ENCODE measurements around the gene TCL1B.
"Not testable (repeated sequence)": the region's sequence is repeated elsewhere in the genome, so short reads cannot be mapped to it uniquely, and the experiment has no call there.

Gene TCL1B

DNA sequence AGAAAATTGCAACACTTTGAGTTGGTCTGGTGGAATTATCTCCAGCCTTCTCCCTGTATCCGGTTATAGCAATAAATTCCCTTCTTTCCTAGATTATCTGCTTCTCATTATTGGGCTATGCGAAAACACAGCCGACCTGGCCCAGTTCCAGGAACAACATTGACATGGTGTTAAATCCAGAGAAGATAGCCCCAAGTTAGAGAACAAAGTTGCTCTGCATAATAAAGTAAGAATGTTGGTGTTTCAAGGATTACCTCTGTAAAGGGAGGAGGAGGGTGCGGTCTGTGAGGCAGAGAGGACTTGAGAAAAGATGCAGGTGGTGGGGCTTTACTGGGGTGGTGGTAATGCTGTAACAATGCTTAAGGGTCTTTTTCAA, 15.6 kb downstream of the TCL1B start:
- H3K36me3 Mint-ChIP-seq, result no peaks in the 10 kb centered on the region
- CTCF ChIA-PET, result no interaction called here
- no peak overlapping the region for H3K4me3 Mint-ChIP-seq
- no peak for DNase-seq
- H3K9me3 Mint-ChIP-seq, result no peaks in the 10 kb centered on the region
- H3K4me1 Mint-ChIP-seq, result no peaks in the 10 kb centered on the region
- peaks cover 3% of the 10 kb centered on the region for H3K27me3 Mint-ChIP-seq
- no peak overlapping the region for H3K27ac Mint-ChIP-seq

GRCh38 chr14:95703341-95703740, 17.1 kb downstream of the TCL1B start:
- H3K9me3 Mint-ChIP-seq, result no peaks in the 10 kb centered on the region
- no peak for DNase-seq
- no peak overlapping the region for H3K27ac Mint-ChIP-seq
- no peaks in the 10 kb centered on the region for H3K36me3 Mint-ChIP-seq
- CTCF ChIA-PET, result no interaction called here
- H3K4me1 Mint-ChIP-seq, result no peaks in the 10 kb centered on the region
- H3K4me3 Mint-ChIP-seq, result no peak overlapping the region
- H3K27me3 Mint-ChIP-seq, result no peaks in the 10 kb centered on the region

DNA sequence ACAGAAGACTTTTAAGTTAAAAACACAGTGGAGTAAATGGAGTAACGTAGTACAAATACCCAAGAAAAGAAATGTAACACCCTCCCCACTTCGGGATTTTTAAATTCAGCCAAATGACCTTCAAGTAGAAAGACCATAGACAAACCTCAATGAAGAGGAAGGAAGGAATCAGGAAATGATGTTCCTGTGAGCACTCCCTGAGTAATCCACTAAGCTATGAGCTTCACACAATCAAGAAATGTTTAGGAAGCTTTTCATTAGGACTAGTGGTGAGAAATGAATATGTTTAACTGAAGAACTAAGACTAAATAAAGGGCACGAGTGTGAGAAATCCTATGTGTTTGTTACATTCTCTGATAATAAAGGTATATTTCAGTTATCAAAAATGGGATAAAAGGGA, 17.6 kb downstream of the TCL1B start:
- no peak for DNase-seq
- H3K27me3 Mint-ChIP-seq, result no peaks in the 10 kb centered on the region
- H3K4me1 Mint-ChIP-seq, result no peaks in the 10 kb centered on the region
- no peak overlapping the region for H3K27ac Mint-ChIP-seq
- H3K36me3 Mint-ChIP-seq, result no peaks in the 10 kb centered on the region
- no peak overlapping the region for H3K4me3 Mint-ChIP-seq
- no peaks in the 10 kb centered on the region for H3K9me3 Mint-ChIP-seq
- CTCF ChIA-PET, result no interaction called here

- CTCF ChIA-PET, result interaction anchor here (0.5 kb wide), 1 partner anchor 101 kb away, joined by 3 read pairs; no protein-coding TSS in a partner anchor
- H3K4me1 Mint-ChIP-seq, result no peaks in the 10 kb centered on the region
- no peak overlapping the region for H3K4me3 Mint-ChIP-seq
- H3K27ac Mint-ChIP-seq, result no peak overlapping the region
- H3K27me3 Mint-ChIP-seq, result peaks cover 11% of the 10 kb centered on the region
- no peaks in the 10 kb centered on the region for H3K36me3 Mint-ChIP-seq
- no peaks in the 10 kb centered on the region for H3K9me3 Mint-ChIP-seq
- no peak for DNase-seq
These were observed 19.3 kb downstream of the TCL1B start for GRCh38 chr14:95705518-95705917.

- CTCF ChIA-PET, result no interaction called here
- H3K9me3 Mint-ChIP-seq, result no peaks in the 10 kb centered on the region
- H3K27ac Mint-ChIP-seq, result no peak overlapping the region
- DNase-seq, result no peak
- H3K36me3 Mint-ChIP-seq, result no peaks in the 10 kb centered on the region
- peaks cover 23% of the 10 kb centered on the region for H3K27me3 Mint-ChIP-seq
- H3K4me3 Mint-ChIP-seq, result no peak overlapping the region
- no peaks in the 10 kb centered on the region for H3K4me1 Mint-ChIP-seq
These were observed 21.1 kb downstream of the TCL1B start for GRCh38 chr14:95707327-95707726.

GRCh38 chr14:95710106-95710505, 23.9 kb downstream of the TCL1B start:
- CTCF ChIA-PET, result no interaction called here
- DNase-seq, result no peak
- Mint-ChIP-seq H3K27me3 (peaks cover 44% of the 10 kb centered on the region), H3K4me3 (no peak overlapping the region), H3K4me1 (no peaks in the 10 kb centered on the region), H3K9me3 (no peaks in the 10 kb centered on the region), H3K36me3 (no peaks in the 10 kb centered on the region), H3K27ac (no peak overlapping the region)

GRCh38 chr14:95711476-95712176, 25.4 kb downstream of the TCL1B start:
- Mint-ChIP-seq H3K4me1 (no peaks in the 10 kb centered on the region), H3K27me3 (peaks cover 49% of the 10 kb centered on the region), H3K9me3 (no peaks in the 10 kb centered on the region), H3K4me3 (no peak overlapping the region), H3K27ac (no peak overlapping the region), H3K36me3 (no peaks in the 10 kb centered on the region)
- no peak for DNase-seq
- CTCF ChIA-PET, result no interaction called here

GRCh38 chr14:95712398-95712797, 26.2 kb downstream of the TCL1B start:
- Mint-ChIP-seq H3K36me3 (no peaks in the 10 kb centered on the region), H3K27ac (no peak overlapping the region), H3K9me3 (no peaks in the 10 kb centered on the region), H3K27me3 (peaks cover 49% of the 10 kb centered on the region), H3K4me3 (no peak overlapping the region), H3K4me1 (no peaks in the 10 kb centered on the region)
- no peak for DNase-seq
- CTCF ChIA-PET, result no interaction called here

DNA sequence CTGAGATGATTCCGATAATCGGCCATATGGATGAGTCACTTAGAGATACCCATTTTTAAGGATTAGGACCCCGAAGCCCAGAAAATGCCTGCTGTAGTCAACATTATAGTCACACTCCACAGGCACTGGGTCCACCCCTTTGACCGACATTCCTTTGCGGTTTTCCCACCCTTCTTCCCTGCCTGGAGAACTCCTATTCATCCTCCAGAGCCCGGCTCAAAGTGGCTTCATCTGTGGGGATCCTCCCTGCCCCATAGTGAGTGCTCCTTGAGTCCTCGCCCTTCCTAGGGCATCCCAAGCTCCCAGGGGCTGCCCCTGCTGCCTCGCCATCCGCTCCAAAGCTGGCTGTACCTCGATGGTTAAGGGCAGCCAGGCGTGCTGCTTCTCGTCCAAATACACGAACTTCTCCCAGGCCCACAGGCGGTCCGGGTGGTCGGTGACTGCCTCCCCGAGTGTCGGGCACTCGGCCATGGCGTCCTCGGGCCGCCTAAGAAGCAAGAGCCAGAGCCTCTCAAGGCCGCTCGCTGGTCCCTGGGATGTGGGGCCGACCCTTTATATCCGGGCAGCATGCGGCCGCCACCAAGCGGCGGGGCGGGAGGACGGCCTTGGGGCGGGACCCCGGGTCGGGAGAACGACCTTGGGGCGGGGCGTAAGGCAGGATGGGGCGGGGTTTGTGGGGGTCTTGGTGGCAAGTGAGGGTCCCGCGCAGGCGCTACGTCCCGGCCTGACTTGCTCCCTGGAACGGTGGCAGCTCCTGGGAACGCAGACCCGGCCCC, 27.6 kb downstream of the TCL1B start, which contains the start of gene TCL1A:
TCL1A (minus strand) TSS at position 530 of the 776 bp plus-strand sequence; CDS start at position 471, 59 bp downstream.
- peaks cover 49% of the 10 kb centered on the region for H3K27me3 Mint-ChIP-seq
- no peaks in the 10 kb centered on the region for H3K36me3 Mint-ChIP-seq

GRCh38 chr14:95722525-95723190, 36.4 kb downstream of the TCL1B start:
- Mint-ChIP-seq H3K36me3 (no peaks in the 10 kb centered on the region), H3K27ac (no peak overlapping the region), H3K4me3 (no peak overlapping the region), H3K4me1 (no peaks in the 10 kb centered on the region), H3K9me3 (no peaks in the 10 kb centered on the region), H3K27me3 (peaks cover 14% of the 10 kb centered on the region)
- DNase-seq, result no peak
- CTCF ChIA-PET, result interaction anchor here (0.6 kb wide), 1 partner anchor 113 kb away, joined by 3 read pairs; no protein-coding TSS in a partner anchor

More for the DNA sequence above, 27.6 kb downstream of the TCL1B start, which contains the start of gene TCL1A:
- CTCF ChIA-PET, result no interaction called here
- Mint-ChIP-seq H3K4me3 (no peak within 1 kb of the TSS), H3K27ac (no peak within 1 kb of the TSS), H3K9me3 (no peaks in the 10 kb centered on the region), H3K4me1 (no peaks in the 10 kb centered on the region)
- DNase-seq, result no peak

DNA sequence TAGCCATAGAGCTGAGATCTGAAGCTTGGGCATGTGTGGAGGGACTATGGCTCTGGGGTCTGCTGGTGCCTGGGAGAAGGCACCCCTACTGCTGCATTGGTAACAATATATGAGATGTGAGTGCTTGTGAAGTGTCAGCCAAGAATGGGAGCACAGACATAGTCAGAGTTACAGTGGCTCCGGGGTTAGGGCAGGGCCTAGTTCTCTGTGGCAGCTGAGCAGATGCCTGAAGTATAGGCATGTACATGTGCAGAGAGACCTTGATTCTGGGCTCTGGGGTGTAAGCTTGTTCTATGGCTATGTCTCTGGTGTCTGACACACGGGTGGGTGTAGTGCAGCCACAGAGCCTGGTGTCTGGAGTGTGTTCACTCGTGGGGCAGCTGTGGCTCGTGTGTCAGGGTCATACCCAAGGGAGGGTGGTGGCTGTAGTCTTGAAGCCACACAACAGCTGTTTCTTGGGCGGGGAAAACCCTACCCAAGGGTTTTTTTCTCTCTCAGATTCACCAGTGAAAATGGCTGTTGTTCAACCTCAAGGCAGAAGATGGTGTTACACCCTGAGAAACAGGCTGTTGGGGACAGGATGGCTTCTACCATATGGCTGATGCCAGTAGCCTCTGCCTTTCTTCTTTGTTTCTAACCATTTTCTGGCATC, 39.6 kb downstream of the TCL1B start:
- peaks cover 4% of the 10 kb centered on the region for H3K4me1 Mint-ChIP-seq
- no peaks in the 10 kb centered on the region for H3K36me3 Mint-ChIP-seq
- no peak overlapping the region for H3K4me3 Mint-ChIP-seq
- CTCF ChIA-PET, result no interaction called here
- DNase-seq, result no peak
- H3K9me3 Mint-ChIP-seq, result no peaks in the 10 kb centered on the region
- peaks cover 15% of the 10 kb centered on the region for H3K27me3 Mint-ChIP-seq
- no peak overlapping the region for H3K27ac Mint-ChIP-seq

- no peak overlapping the region for H3K4me3 Mint-ChIP-seq
- no peak overlapping the region for H3K27ac Mint-ChIP-seq
- DNase-seq, result no peak
- H3K36me3 Mint-ChIP-seq, result no peaks in the 10 kb centered on the region
- CTCF ChIA-PET, result no interaction called here
- H3K4me1 Mint-ChIP-seq, result peaks cover 4% of the 10 kb centered on the region
- peaks cover 15% of the 10 kb centered on the region for H3K27me3 Mint-ChIP-seq
- no peaks in the 10 kb centered on the region for H3K9me3 Mint-ChIP-seq
These were observed 41.0 kb downstream of the TCL1B start for GRCh38 chr14:95727056-95727700.

DNA sequence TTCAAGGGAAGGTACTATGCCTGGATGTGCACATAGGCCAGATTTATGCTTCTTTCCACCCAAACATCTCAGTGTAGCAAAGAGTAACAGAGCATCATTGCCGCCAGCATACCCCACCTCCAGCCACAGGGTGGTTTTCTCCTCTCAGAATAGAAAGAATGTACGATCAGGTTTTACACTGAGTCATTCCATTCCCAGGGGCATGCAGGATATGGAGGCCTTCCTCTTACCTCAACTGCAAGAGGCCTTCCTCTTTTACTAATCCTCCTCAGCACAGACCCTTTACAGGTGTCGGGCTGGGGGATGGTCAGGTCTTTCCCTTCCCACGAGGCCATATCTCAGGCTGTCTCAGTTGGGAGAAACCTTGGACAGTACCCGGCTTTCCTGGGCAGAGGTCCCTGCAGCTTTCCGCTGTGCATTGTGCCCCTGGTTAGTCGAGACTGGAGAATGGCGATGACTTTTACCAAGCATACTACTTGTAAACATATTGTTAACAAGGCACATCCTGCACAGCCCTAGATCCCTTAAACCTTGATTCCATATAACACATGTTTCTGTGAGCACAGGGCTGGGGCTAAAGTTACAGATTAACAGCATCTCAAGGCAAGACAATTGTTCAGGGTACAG, 43.3 kb downstream of the TCL1B start:
- H3K4me3 Mint-ChIP-seq, H3K4me1 Mint-ChIP-seq, H3K27ac Mint-ChIP-seq, H3K36me3 Mint-ChIP-seq, H3K9me3 Mint-ChIP-seq, DNase-seq, CTCF ChIA-PET: not testable (repeated sequence)
- H3K27me3 Mint-ChIP-seq, result peaks cover 25% of the 10 kb centered on the region

All from activated naive CD4-positive, alpha-beta T cell treated with anti-CD3 and anti-CD28 coated beads, Interleukin-2, amount 10 ng/mL, durations not matched to agents 7 days and 5 days (primary cell).